Stomach (tissue), 4 donors: Measurements from ENCODE around the gene INSM1.

Experiments
- CTCF ChIP-seq, 7 experiments: fragments of 450-650 bp in 4 of 7; fragments of 200-600 bp in 3 of 7; sonication (generic) in 3 of 7; IDR thresholded peaks; one replicate each; pipeline ENCODE4 v1.5.1; 2016 to 2019; ENCODE audit warnings: antibody characterized with exemption in 7 of 7, control low read depth in 2 of 7, mild to moderate bottlenecking in 1 of 7
- EP300 ChIP-seq: sonication (generic); formaldehyde crosslinking; IDR thresholded peaks from one replicate; pipeline ENCODE4 v1.6.1; 2017; ENCODE audit warnings: antibody characterized with exemption
- POLR2A ChIP-seq, 4 donors: fragments of 450-650 bp; IDR thresholded peaks; one replicate each; pipeline ENCODE4 v1.6.1; 2016; ENCODE audit warnings: antibody characterized with exemption in 4 of 4, control low read depth in 2 of 4, mild to moderate bottlenecking in 1 of 4, moderate library complexity in 1 of 4
- POLR2AphosphoS5 ChIP-seq, 3 donors: sonication (generic); formaldehyde crosslinking; IDR thresholded peaks; one replicate each; pipeline ENCODE4 v1.6.1; 2016; ENCODE audit warnings: antibody characterized with exemption in 3 of 3

- TF ChIP-seq CTCF (IDR thresholded peaks at IDR 0.05) (no peak), POLR2AphosphoS5 (IDR thresholded peaks at IDR 0.05) (no peak), EP300 (no peak), POLR2A (IDR thresholded peaks at IDR 0.05) (no peak)
These were observed 730 bp downstream of the INSM1 start for GRCh38 chr20:20368418-20369249.
